ENCODE measurements around the gene SPRYD3.

- TF ChIP-seq CTCF (IDR thresholded peaks at IDR 0.05), result no peak
- TF ChIP-seq POLR2A (IDR thresholded peaks at IDR 0.05), result no peak
These were observed 10.9 kb upstream of the SPRYD3 start for GRCh38 chr12:53090105-53090504.

Measured in uterus (tissue), 2 donors.